ENCODE data around the gene KIF16B.

Gene KIF16B

GRCh38 chr20:16316513-16316912 is 256.7 kb downstream of the KIF16B start:
- Histone ChIP-seq H3K36me3 (ENCODE audit: control insufficient read depth, insufficient read depth, low read length) (no peaks in the 10 kb centered on the region), H3K27ac (ENCODE audit: low read depth, low read length) (no peak overlapping the region), H3K4me1 (ENCODE audit: control insufficient read depth, insufficient read depth, low read length) (no peaks in the 10 kb centered on the region), H3K9me3 (ENCODE audit: control insufficient read depth, insufficient read depth, low read length) (no peaks in the 10 kb centered on the region), H3K9ac (ENCODE audit: low read depth, low read length) (no peak overlapping the region), H3K27me3 (ENCODE audit: control insufficient read depth, insufficient read depth, low read length) (no peaks in the 10 kb centered on the region), H3K4me3 (ENCODE audit: low read depth, low read length) (no peak overlapping the region)

- Histone ChIP-seq H3K9ac (ENCODE audit: low read depth, low read length) (no peak overlapping the region), H3K36me3 (ENCODE audit: control insufficient read depth, insufficient read depth, low read length) (no peaks in the 10 kb centered on the region), H3K9me3 (ENCODE audit: control insufficient read depth, insufficient read depth, low read length) (no peaks in the 10 kb centered on the region), H3K27me3 (ENCODE audit: control insufficient read depth, insufficient read depth, low read length) (no peaks in the 10 kb centered on the region), H3K4me1 (ENCODE audit: control insufficient read depth, insufficient read depth, low read length) (no peaks in the 10 kb centered on the region), H3K4me3 (ENCODE audit: low read depth, low read length) (no peak overlapping the region), H3K27ac (ENCODE audit: low read depth, low read length) (no peak overlapping the region)
Measured at GRCh38 chr20:16314748-16315159, 258.5 kb downstream of the KIF16B start.

- no peaks in the 10 kb centered on the region for H3K36me3 ChIP-seq (ENCODE audit: control insufficient read depth, insufficient read depth, low read length)
- H3K4me1 ChIP-seq (ENCODE audit: control insufficient read depth, insufficient read depth, low read length), result no peaks in the 10 kb centered on the region
- H3K27me3 ChIP-seq (ENCODE audit: control insufficient read depth, insufficient read depth, low read length), result no peaks in the 10 kb centered on the region
- no peaks in the 10 kb centered on the region for H3K9me3 ChIP-seq (ENCODE audit: control insufficient read depth, insufficient read depth, low read length)
- H3K4me3 ChIP-seq (ENCODE audit: low read depth, low read length), result no peak overlapping the region
- no peak overlapping the region for H3K9ac ChIP-seq (ENCODE audit: low read depth, low read length)
- H3K27ac ChIP-seq (ENCODE audit: low read depth, low read length), result no peak overlapping the region
Measured at GRCh38 chr20:16314320-16314719, 258.9 kb downstream of the KIF16B start.

GRCh38 chr20:16313917-16314316 is 259.3 kb downstream of the KIF16B start:
- no peaks in the 10 kb centered on the region for H3K4me1 ChIP-seq (ENCODE audit: control insufficient read depth, insufficient read depth, low read length)
- H3K9me3 ChIP-seq (ENCODE audit: control insufficient read depth, insufficient read depth, low read length), result no peaks in the 10 kb centered on the region
- no peaks in the 10 kb centered on the region for H3K36me3 ChIP-seq (ENCODE audit: control insufficient read depth, insufficient read depth, low read length)
- H3K27ac ChIP-seq (ENCODE audit: low read depth, low read length), result no peak overlapping the region
- no peak overlapping the region for H3K4me3 ChIP-seq (ENCODE audit: low read depth, low read length)
- H3K27me3 ChIP-seq (ENCODE audit: control insufficient read depth, insufficient read depth, low read length), result no peaks in the 10 kb centered on the region
- H3K9ac ChIP-seq (ENCODE audit: low read depth, low read length), result no peak overlapping the region

- Histone ChIP-seq H3K36me3 (ENCODE audit: control insufficient read depth, insufficient read depth, low read length) (no peaks in the 10 kb centered on the region), H3K9me3 (ENCODE audit: control insufficient read depth, insufficient read depth, low read length) (no peaks in the 10 kb centered on the region), H3K27ac (ENCODE audit: low read depth, low read length) (no peak overlapping the region), H3K9ac (ENCODE audit: low read depth, low read length) (no peak overlapping the region), H3K4me3 (ENCODE audit: low read depth, low read length) (no peak overlapping the region), H3K4me1 (ENCODE audit: control insufficient read depth, insufficient read depth, low read length) (no peaks in the 10 kb centered on the region), H3K27me3 (ENCODE audit: control insufficient read depth, insufficient read depth, low read length) (no peaks in the 10 kb centered on the region)
Measured at GRCh38 chr20:16312998-16313397, 260.2 kb downstream of the KIF16B start.

- H3K9me3 ChIP-seq (ENCODE audit: control insufficient read depth, insufficient read depth, low read length), result no peaks in the 10 kb centered on the region
- no peaks in the 10 kb centered on the region for H3K36me3 ChIP-seq (ENCODE audit: control insufficient read depth, insufficient read depth, low read length)
- no peak overlapping the region for H3K9ac ChIP-seq (ENCODE audit: low read depth, low read length)
- no peak overlapping the region for H3K4me3 ChIP-seq (ENCODE audit: low read depth, low read length)
- no peaks in the 10 kb centered on the region for H3K4me1 ChIP-seq (ENCODE audit: control insufficient read depth, insufficient read depth, low read length)
- H3K27me3 ChIP-seq (ENCODE audit: control insufficient read depth, insufficient read depth, low read length), result no peaks in the 10 kb centered on the region
- no peak overlapping the region for H3K27ac ChIP-seq (ENCODE audit: low read depth, low read length)
Measured at GRCh38 chr20:16311756-16312155, 261.5 kb downstream of the KIF16B start.

- Histone ChIP-seq H3K9ac (ENCODE audit: low read depth, low read length) (no peak overlapping the region), H3K27me3 (ENCODE audit: control insufficient read depth, insufficient read depth, low read length) (no peaks in the 10 kb centered on the region), H3K9me3 (ENCODE audit: control insufficient read depth, insufficient read depth, low read length) (no peaks in the 10 kb centered on the region), H3K36me3 (ENCODE audit: control insufficient read depth, insufficient read depth, low read length) (no peaks in the 10 kb centered on the region), H3K4me1 (ENCODE audit: control insufficient read depth, insufficient read depth, low read length) (no peaks in the 10 kb centered on the region), H3K27ac (ENCODE audit: low read depth, low read length) (no peak overlapping the region), H3K4me3 (ENCODE audit: low read depth, low read length) (no peak overlapping the region)
Measured at GRCh38 chr20:16308754-16309153, 264.5 kb downstream of the KIF16B start.

- Histone ChIP-seq H3K27ac (ENCODE audit: low read depth, low read length) (no peak overlapping the region), H3K9ac (ENCODE audit: low read depth, low read length) (no peak overlapping the region), H3K9me3 (ENCODE audit: control insufficient read depth, insufficient read depth, low read length) (peaks cover 15% of the 10 kb centered on the region; the same call in 1 of the 2 replicates), H3K4me3 (ENCODE audit: low read depth, low read length) (no peak overlapping the region), H3K36me3 (ENCODE audit: control insufficient read depth, insufficient read depth, low read length) (no peaks in the 10 kb centered on the region), H3K4me1 (ENCODE audit: control insufficient read depth, insufficient read depth, low read length) (no peaks in the 10 kb centered on the region), H3K27me3 (ENCODE audit: control insufficient read depth, insufficient read depth, low read length) (no peaks in the 10 kb centered on the region)
Measured at GRCh38 chr20:16302818-16303217, 270.4 kb downstream of the KIF16B start.

- H3K9me3 ChIP-seq (ENCODE audit: control insufficient read depth, insufficient read depth, low read length), result peaks cover 15% of the 10 kb centered on the region; the same call in 1 of the 2 replicates
- H3K27ac ChIP-seq (ENCODE audit: low read depth, low read length), result no peak overlapping the region
- H3K4me3 ChIP-seq (ENCODE audit: low read depth, low read length), result no peak overlapping the region
- H3K36me3 ChIP-seq (ENCODE audit: control insufficient read depth, insufficient read depth, low read length), result no peaks in the 10 kb centered on the region
- H3K9ac ChIP-seq (ENCODE audit: low read depth, low read length), result no peak overlapping the region
- H3K4me1 ChIP-seq (ENCODE audit: control insufficient read depth, insufficient read depth, low read length), result no peaks in the 10 kb centered on the region
- no peaks in the 10 kb centered on the region for H3K27me3 ChIP-seq (ENCODE audit: control insufficient read depth, insufficient read depth, low read length)
Measured at GRCh38 chr20:16301986-16302385, 271.3 kb downstream of the KIF16B start.

- Histone ChIP-seq H3K9me3 (ENCODE audit: control insufficient read depth, insufficient read depth, low read length) (peaks cover 15% of the 10 kb centered on the region; the same call in 1 of the 2 replicates), H3K27me3 (ENCODE audit: control insufficient read depth, insufficient read depth, low read length) (no peaks in the 10 kb centered on the region), H3K27ac (ENCODE audit: low read depth, low read length) (no peak overlapping the region), H3K4me3 (ENCODE audit: low read depth, low read length) (no peak overlapping the region), H3K9ac (ENCODE audit: low read depth, low read length) (no peak overlapping the region), H3K4me1 (ENCODE audit: control insufficient read depth, insufficient read depth, low read length) (no peaks in the 10 kb centered on the region), H3K36me3 (ENCODE audit: control insufficient read depth, insufficient read depth, low read length) (no peaks in the 10 kb centered on the region)
Measured at GRCh38 chr20:16299897-16300296, 273.4 kb downstream of the KIF16B start.

- H3K36me3 ChIP-seq (ENCODE audit: control insufficient read depth, insufficient read depth, low read length), result no peaks in the 10 kb centered on the region
- no peak overlapping the region for H3K27ac ChIP-seq (ENCODE audit: low read depth, low read length)
- no peaks in the 10 kb centered on the region for H3K4me1 ChIP-seq (ENCODE audit: control insufficient read depth, insufficient read depth, low read length)
- no peak overlapping the region for H3K9ac ChIP-seq (ENCODE audit: low read depth, low read length)
- H3K27me3 ChIP-seq (ENCODE audit: control insufficient read depth, insufficient read depth, low read length), result no peaks in the 10 kb centered on the region
- 0 out of 2 replicates have a peak, but pooled peaks cover 3% of the 10 kb centered on the region for H3K9me3 ChIP-seq (ENCODE audit: control insufficient read depth, insufficient read depth, low read length)
- no peak overlapping the region for H3K4me3 ChIP-seq (ENCODE audit: low read depth, low read length)
Measured at GRCh38 chr20:16296931-16297330, 276.3 kb downstream of the KIF16B start.

- Histone ChIP-seq H3K27ac (ENCODE audit: low read depth, low read length) (no peak overlapping the region), H3K36me3 (ENCODE audit: control insufficient read depth, insufficient read depth, low read length) (no peaks in the 10 kb centered on the region), H3K9ac (ENCODE audit: low read depth, low read length) (no peak overlapping the region), H3K9me3 (ENCODE audit: control insufficient read depth, insufficient read depth, low read length) (no peaks in the 10 kb centered on the region), H3K27me3 (ENCODE audit: control insufficient read depth, insufficient read depth, low read length) (no peaks in the 10 kb centered on the region), H3K4me1 (ENCODE audit: control insufficient read depth, insufficient read depth, low read length) (peaks cover 1% of the 10 kb centered on the region; the same call in 1 of the 2 replicates), H3K4me3 (ENCODE audit: low read depth, low read length) (no peak overlapping the region)
Measured at GRCh38 chr20:16295534-16295933, 277.7 kb downstream of the KIF16B start.
